SK-N-SH treated with all-trans-retinoic acid at 6 μM for 48 hours (cell line): Measurements from ENCODE around the gene RHBDF2.

Source experiments
- ARNTL ChIP-seq: fragments of 450-650 bp; formaldehyde crosslinking; IDR thresholded peaks from 2 replicates; pipeline ENCODE4 v1.5.0; 2020; ENCODE audit warnings: low read depth, mild to moderate bottlenecking, moderate library complexity, borderline replicate concordance
- BACH2 ChIP-seq: fragments of 250-450 bp; sonication (Bioruptor Pico); IDR thresholded peaks from 2 replicates; pipeline ENCODE4 v1.9.0; 2021; ENCODE audit warnings: mild to moderate bottlenecking, borderline replicate concordance
- CREB5 ChIP-seq: fragments of 250-450 bp; sonication (Bioruptor Pico); IDR thresholded peaks from 2 replicates; pipeline ENCODE4 v1.5.1; 2020; ENCODE audit warnings: low read depth, mild to moderate bottlenecking, moderate library complexity
- CSDC2 ChIP-seq: fragments of 250-450 bp; sonication (Bioruptor Pico); IDR thresholded peaks from 2 replicates; pipeline ENCODE4 v1.5.0; 2020; ENCODE audit warnings: mild to moderate bottlenecking, moderate library complexity
- CSRNP3 ChIP-seq: fragments of 250-450 bp; sonication (Bioruptor Pico); IDR thresholded peaks from 2 replicates; pipeline ENCODE4 v1.5.1; 2021; ENCODE audit warnings: mild to moderate bottlenecking, moderate library complexity
- ISL1 ChIP-seq: fragments of 250-450 bp; sonication (Bioruptor Pico); IDR thresholded peaks from 2 replicates; pipeline ENCODE4 v2.1.2; 2022; ENCODE audit warnings: mild to moderate bottlenecking, moderate library complexity
- PATZ1 ChIP-seq: fragments of 250-450 bp; sonication (Bioruptor Pico); IDR thresholded peaks from 2 replicates; pipeline ENCODE4 v1.8.0; 2020; ENCODE audit warnings: mild to moderate bottlenecking, moderate library complexity, borderline replicate concordance
- POU6F1 ChIP-seq: fragments of 250-450 bp; sonication (Bioruptor Pico); IDR thresholded peaks from 2 replicates; pipeline ENCODE4 v1.8.0; 2021; ENCODE audit warnings: low read depth, mild to moderate bottlenecking, moderate library complexity, borderline replicate concordance
- PPARA ChIP-seq: fragments of 250-450 bp; sonication (Bioruptor Pico); IDR thresholded peaks from 2 replicates; pipeline ENCODE4 v1.5.0; 2020; ENCODE audit warnings: mild to moderate bottlenecking, borderline replicate concordance
- RARB ChIP-seq: fragments of 250-450 bp; sonication (Bioruptor Pico); IDR thresholded peaks from 2 replicates; pipeline ENCODE4 v1.8.0; 2021; ENCODE audit warnings: mild to moderate bottlenecking, moderate library complexity
- TCF4 ChIP-seq: fragments of 250-450 bp; sonication (Bioruptor Pico); IDR thresholded peaks from 2 replicates; pipeline ENCODE4 v1.8.0; 2021; ENCODE audit warnings: mild to moderate bottlenecking, moderate library complexity, borderline replicate concordance
- TOX ChIP-seq: fragments of 250-450 bp; sonication (Bioruptor Pico); IDR thresholded peaks from 2 replicates; pipeline ENCODE4 v1.8.0; 2021; ENCODE audit warnings: mild to moderate bottlenecking, moderate library complexity, borderline replicate concordance
- ZFP3 ChIP-seq: fragments of 250-450 bp; sonication (Bioruptor Pico); IDR thresholded peaks from 2 replicates; pipeline ENCODE4 v1.5.0; 2020; ENCODE audit warnings: mild to moderate bottlenecking, moderate library complexity
- ZFP30 ChIP-seq: fragments of 450-650 bp; formaldehyde crosslinking; IDR thresholded peaks from 2 replicates; pipeline ENCODE4 v1.5.0; 2022; ENCODE audit warnings: mild to moderate bottlenecking, moderate library complexity

- TF ChIP-seq ZFP3 (CRISPR knock-in tag) (no peak), TCF4 (CRISPR knock-in tag) (no peak), POU6F1 (CRISPR knock-in tag) (no peak), CREB5 (CRISPR knock-in tag) (no peak), CSDC2 (CRISPR knock-in tag) (no peak), PATZ1 (CRISPR knock-in tag) (no peak), ARNTL (no peak), ZFP30 (CRISPR knock-in tag) (no peak), RARB (CRISPR knock-in tag) (no peak), TOX (no peak), BACH2 (CRISPR knock-in tag) (no peak), ISL1 (no peak), PPARA (CRISPR knock-in tag) (no peak), CSRNP3 (CRISPR knock-in tag) (no peak)
Observed at GRCh38 chr17:76452127-76452659, 49.0 kb downstream of the RHBDF2 start.
